Gastrocnemius medialis (tissue), 4 donors: ENCODE results near the gene FBLN2. TPM values are rescaled to one million over a fixed set of nuclear protein-coding genes. Genes with fewer than 3 reads are reported as not detected.

Source experiments
- ATAC-seq, 2 donors: fragments of 150-250 bp; one replicate each; pipeline ENCODE4 v1.9.1; 2016
- DNase-seq, 2 donors: peaks; one replicate each; pipeline ENCODE4 v3.0.0-alpha.2; 2019
- H3K27ac ChIP-seq, 4 donors: fragments of 200-600 bp; sonication (generic); 1 replicate in 1 of 4; 2 replicates in 3 of 4; pipeline ENCODE4 v1.5.1; 2016 to 2018; ENCODE audit warnings: mild to moderate bottlenecking in 2 of 4, moderate library complexity in 1 of 4
- H3K27me3 ChIP-seq, 3 donors: fragments of 200-600 bp; sonication (generic) in 2 of 3; 1 replicate in 1 of 3; 2 replicates in 2 of 3; pipeline versions ENCODE4 v1.5.1 to v1.6.0; 2016 to 2019; ENCODE audit warnings: mild to moderate bottlenecking in 1 of 3, moderate library complexity in 1 of 3
- H3K36me3 ChIP-seq, 2 donors: fragments of 200-600 bp; sonication (generic) in 1 of 2; one replicate each; pipeline ENCODE4 v1.5.1; 2017 to 2018
- H3K4me1 ChIP-seq, 2 donors: fragments of 200-600 bp; sonication (generic) in 1 of 2; one replicate each; pipeline ENCODE4 v1.5.1; 2016 to 2017; ENCODE audit warnings: mild to moderate bottlenecking in 2 of 2
- H3K4me3 ChIP-seq, 4 donors: fragments of 200-600 bp; sonication (generic) in 3 of 4; 1 replicate in 1 of 4; 2 replicates in 3 of 4; pipeline ENCODE4 v1.5.1; 2016 to 2019; ENCODE audit warnings: mild to moderate bottlenecking in 2 of 4
- H3K9me3 ChIP-seq, 3 donors: fragments of 200-600 bp; sonication (generic) in 2 of 3; 1 replicate in 1 of 3; 2 replicates in 2 of 3; pipeline ENCODE4 v1.5.1; 2016 to 2019
- POLR2A ChIP-seq, 2 donors: fragments of 450-650 bp; IDR thresholded peaks; one replicate each; pipeline ENCODE4 v1.6.1; 2017; ENCODE audit warnings: antibody characterized with exemption in 2 of 2, mild to moderate bottlenecking in 2 of 2, moderate library complexity in 2 of 2
- in situ Hi-C, 4 donors: fragments of 200-750 bp; cut with MboI; loops; one replicate each; pipeline versions ENCODE4 v1.15.0 to v1.8.0; 2017; ENCODE audit warnings: low sequenced_read_pairs in 4 of 4
- intact Hi-C: fragments of 100-400 bp; cut with DNase I; formaldehyde crosslinking; loops from one replicate; pipeline ENCODE4 v1.15.1; 2023; ENCODE audit warnings: low total_unique reads
- total RNA-seq, 4 donors: library from RNA; depleted of rRNA; stranded (reverse); fragments of >200 nt; gene quantifications; one replicate each; pipeline versions ENCODE4 v1.1.0 to v1.2.3, GENCODE V29; 2016
- TF ChIP-seq, protein P1 (sequence below), 5 experiments: fragments of 450-650 bp in 3 of 5; fragments of 200-600 bp in 2 of 5; sonication (generic) in 2 of 5; IDR thresholded peaks in 4 of 5; conservative IDR thresholded peaks in 1 of 5; 1 replicate in 4 of 5; 2 replicates in 1 of 5; pipeline ENCODE4 v1.5.1; 2016 to 2019; ENCODE audit warnings: antibody characterized with exemption in 5 of 5, mild to moderate bottlenecking in 3 of 5, moderate library complexity in 3 of 5

The FBLN2 gene
- total RNA-seq, 4 donors from 2014 or later, result 28.9 to 45.7 (median 34.0) TPM

DNA sequence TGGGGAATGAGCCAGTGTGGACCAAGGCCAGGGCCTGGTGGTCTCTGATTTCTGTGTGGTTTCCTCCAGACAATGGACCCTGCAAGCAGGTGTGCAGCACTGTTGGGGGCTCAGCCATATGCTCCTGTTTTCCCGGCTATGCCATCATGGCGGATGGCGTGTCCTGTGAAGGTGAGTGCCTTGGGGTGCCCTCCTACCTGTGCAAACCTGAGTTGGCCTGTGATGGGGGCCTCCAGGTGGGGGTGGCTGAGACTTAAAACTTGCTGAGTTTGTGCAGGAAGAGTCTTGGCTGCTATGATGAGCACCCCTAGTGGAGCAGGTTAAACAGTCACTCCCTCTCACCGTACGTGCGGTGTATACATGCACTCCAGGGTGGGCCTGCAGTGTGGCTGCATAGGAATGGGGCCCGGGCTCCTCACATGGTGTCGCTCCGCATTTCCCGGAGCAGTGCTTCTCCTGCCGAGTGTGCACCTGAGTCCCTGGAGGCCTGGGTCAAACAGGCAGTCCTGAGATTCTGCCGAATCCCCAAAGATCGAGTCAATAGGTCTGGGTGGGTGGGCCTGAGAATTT, 70.8 kb downstream of the FBLN2 start:
- Histone ChIP-seq H3K27me3 (no peaks in the 10 kb centered on the region), H3K4me1 (no peaks in the 10 kb centered on the region), H3K27ac (no peak overlapping the region), H3K36me3 (no peaks in the 10 kb centered on the region), H3K4me3 (no peak overlapping the region), H3K9me3 (no peaks in the 10 kb centered on the region)
- no peak for ATAC-seq
- in situ Hi-C loops (no loop called here), intact Hi-C loops (no loop called here)
- TF ChIP-seq POLR2A (IDR thresholded peaks at IDR 0.05), result no peak
- TF ChIP-seq, protein P1, sequence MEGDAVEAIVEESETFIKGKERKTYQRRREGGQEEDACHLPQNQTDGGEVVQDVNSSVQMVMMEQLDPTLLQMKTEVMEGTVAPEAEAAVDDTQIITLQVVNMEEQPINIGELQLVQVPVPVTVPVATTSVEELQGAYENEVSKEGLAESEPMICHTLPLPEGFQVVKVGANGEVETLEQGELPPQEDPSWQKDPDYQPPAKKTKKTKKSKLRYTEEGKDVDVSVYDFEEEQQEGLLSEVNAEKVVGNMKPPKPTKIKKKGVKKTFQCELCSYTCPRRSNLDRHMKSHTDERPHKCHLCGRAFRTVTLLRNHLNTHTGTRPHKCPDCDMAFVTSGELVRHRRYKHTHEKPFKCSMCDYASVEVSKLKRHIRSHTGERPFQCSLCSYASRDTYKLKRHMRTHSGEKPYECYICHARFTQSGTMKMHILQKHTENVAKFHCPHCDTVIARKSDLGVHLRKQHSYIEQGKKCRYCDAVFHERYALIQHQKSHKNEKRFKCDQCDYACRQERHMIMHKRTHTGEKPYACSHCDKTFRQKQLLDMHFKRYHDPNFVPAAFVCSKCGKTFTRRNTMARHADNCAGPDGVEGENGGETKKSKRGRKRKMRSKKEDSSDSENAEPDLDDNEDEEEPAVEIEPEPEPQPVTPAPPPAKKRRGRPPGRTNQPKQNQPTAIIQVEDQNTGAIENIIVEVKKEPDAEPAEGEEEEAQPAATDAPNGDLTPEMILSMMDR (IDR thresholded peaks at IDR 0.05 in 4 of 5, conservative IDR thresholded peaks at IDR 0.05 in 1 of 5), result no peak
- DNase-seq, result no peak

DNA sequence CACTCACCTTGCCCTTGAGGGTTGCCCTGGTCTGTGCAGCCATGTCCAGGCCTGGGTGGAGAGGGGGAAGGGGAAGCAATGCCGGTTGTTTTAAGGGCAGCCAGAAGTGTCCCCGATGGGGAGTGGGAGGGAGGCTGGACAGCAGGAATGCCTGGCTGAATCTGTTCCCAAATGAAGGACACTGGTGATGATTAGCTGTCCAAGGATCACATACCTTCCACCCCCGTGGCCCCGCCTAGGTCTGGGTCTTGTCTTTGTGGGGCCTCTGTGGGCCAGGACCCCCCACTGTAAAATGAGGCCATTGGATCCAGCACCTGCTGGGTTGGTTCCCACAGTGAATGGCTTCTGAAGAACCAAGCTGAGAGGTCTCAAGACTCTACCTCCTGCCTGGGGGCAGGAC, 71.4 kb downstream of the FBLN2 start:
- Histone ChIP-seq H3K27ac (no peak overlapping the region), H3K4me3 (no peak overlapping the region), H3K9me3 (no peaks in the 10 kb centered on the region), H3K4me1 (no peaks in the 10 kb centered on the region), H3K36me3 (no peaks in the 10 kb centered on the region), H3K27me3 (no peaks in the 10 kb centered on the region)
- ATAC-seq (no peak), DNase-seq (no peak)
- TF ChIP-seq, protein P1 (IDR thresholded peaks at IDR 0.05 in 4 of 5, conservative IDR thresholded peaks at IDR 0.05 in 1 of 5), result no peak
- no peak for TF ChIP-seq POLR2A (IDR thresholded peaks at IDR 0.05)
- intact Hi-C loops (no loop called here), in situ Hi-C loops (no loop called here)

DNA sequence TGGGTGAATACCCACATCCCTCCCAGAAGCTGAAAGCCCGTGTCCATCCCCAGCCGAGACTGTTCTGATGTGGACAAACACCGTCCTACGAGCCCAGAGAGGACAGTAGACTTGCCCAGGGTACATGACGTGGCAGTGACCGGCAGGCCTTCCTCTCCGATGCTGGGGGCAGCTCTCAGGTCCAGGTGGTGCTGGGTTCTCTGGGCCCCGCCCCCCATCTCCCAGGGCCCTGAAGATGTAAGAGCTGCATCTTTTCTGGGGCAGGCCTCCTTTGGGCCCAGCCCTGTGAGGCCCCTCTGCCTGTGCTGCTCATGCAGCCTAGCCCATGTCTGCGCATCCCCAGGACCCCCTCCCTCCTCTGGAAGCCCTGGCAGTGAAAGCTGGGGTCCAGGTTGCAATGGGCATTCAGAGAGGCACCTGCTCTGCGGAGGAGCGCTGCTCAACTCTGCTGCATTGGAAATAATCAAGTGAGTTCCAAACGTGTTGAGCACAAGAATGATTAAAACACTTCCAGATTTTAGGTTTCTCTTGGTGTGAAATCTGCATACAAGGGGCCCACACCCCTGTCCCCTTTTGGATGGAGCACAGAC, 71.9 kb downstream of the FBLN2 start:
- Histone ChIP-seq H3K27me3 (no peaks in the 10 kb centered on the region), H3K4me3 (no peak overlapping the region), H3K27ac (no peak overlapping the region), H3K36me3 (no peaks in the 10 kb centered on the region), H3K9me3 (no peaks in the 10 kb centered on the region), H3K4me1 (no peaks in the 10 kb centered on the region)
- DNase-seq, result no peak
- intact Hi-C loops (no loop called here), in situ Hi-C loops (no loop called here)
- ATAC-seq, result no peak
- TF ChIP-seq, protein P1 (IDR thresholded peaks at IDR 0.05 in 4 of 5, conservative IDR thresholded peaks at IDR 0.05 in 1 of 5), result no peak
- no peak for TF ChIP-seq POLR2A (IDR thresholded peaks at IDR 0.05)

DNA sequence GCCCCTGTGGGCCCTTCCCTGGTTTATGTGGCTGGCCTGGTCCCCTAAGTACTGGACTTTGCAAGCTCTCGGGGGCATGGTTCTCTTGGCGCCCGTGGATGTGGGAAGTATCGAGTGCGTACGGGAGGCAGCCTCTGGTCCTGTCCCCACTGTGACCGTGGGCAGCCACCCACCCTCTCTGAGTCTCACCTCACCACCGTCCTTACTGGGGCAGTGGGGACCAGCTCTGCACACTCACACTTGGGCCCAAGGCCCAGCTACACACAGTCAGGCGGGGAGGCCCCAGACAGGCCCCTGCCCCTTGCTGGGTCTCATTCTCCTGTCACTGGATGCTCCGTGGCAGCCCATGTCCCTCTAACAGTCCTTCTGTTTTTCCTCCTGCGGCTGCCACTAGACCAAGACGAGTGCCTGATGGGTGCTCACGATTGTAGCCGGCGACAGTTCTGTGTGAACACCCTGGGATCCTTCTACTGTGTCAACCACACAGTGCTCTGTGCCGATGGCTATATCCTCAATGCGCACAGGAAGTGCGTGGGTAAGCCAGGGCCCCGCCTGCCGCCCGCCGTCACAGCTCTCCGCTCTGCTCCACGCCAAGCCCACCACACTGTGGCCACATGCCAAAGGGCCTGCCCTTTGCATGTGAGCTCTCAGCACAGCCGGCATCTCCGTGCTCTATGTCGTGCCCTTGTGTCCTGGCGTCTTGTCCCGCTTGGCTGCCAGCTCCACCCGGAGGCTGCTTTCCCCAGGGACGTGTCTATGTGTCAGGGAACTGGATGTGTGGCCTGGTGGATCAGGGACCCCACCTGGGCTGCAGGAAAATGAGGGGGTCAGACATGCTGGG, 72.7 kb downstream of the FBLN2 start:
- in situ Hi-C loops, result no loop called here
- ATAC-seq (no peak), DNase-seq (no peak)
- Histone ChIP-seq H3K4me1 (no peaks in the 10 kb centered on the region), H3K27me3 (no peaks in the 10 kb centered on the region), H3K4me3 (no peak overlapping the region), H3K27ac (no peak overlapping the region), H3K9me3 (no peaks in the 10 kb centered on the region), H3K36me3 (no peaks in the 10 kb centered on the region)
- no peak for TF ChIP-seq POLR2A (IDR thresholded peaks at IDR 0.05)
- TF ChIP-seq, protein P1 (IDR thresholded peaks at IDR 0.05 in 4 of 5, conservative IDR thresholded peaks at IDR 0.05 in 1 of 5), result no peak
- intact Hi-C loops, result no loop called here
